Activated CD8-positive, alpha-beta T cell treated with anti-CD3 and anti-CD28 coated beads, Interleukin-2, amount 10 ng/mL, durations not matched to agents 7 days and 5 days (primary cell): ENCODE results near the gene CACNA2D4. TPM values are rescaled to one million over a fixed set of nuclear protein-coding genes. Genes with fewer than 3 reads are reported as not detected.
A peak's percentile ranks its signal among the peaks of the same experiment; 100 is the strongest.

Source experiments
- ATAC-seq: fragments of 150-1000 bp; cut with Tn5 transposase; one replicate; pipeline ENCODE4 v1.10.0; 2021; ENCODE audit warnings: moderate library complexity
- CTCF ChIA-PET: fragments of 350-600 bp; sonication (Branson Sonifier 250); formaldehyde crosslinking; loops from one replicate; lab custom pipeline; 2021; ENCODE audit warnings: antibody characterized with exemption; lab: Charles Lee
- POLR2A ChIA-PET: fragments of 350-600 bp; sonication (Branson Sonifier 250); formaldehyde crosslinking; loops from one replicate; lab custom pipeline; 2021; ENCODE audit warnings: antibody characterized with exemption; lab: Charles Lee
- DNase-seq: peaks from one replicate; pipeline ENCODE4 v3.0.0-alpha.2; 2020
- H3K27ac Mint-ChIP-seq: one replicate; pipeline ENCODE4 v1.8.0; 2021; ENCODE audit warnings: mild to moderate bottlenecking, mixed read lengths
- H3K27me3 Mint-ChIP-seq: one replicate; pipeline ENCODE4 v1.8.0; 2021; ENCODE audit warnings: low read depth, mixed read lengths
- H3K36me3 Mint-ChIP-seq: one replicate; pipeline ENCODE4 v1.8.0; 2021; ENCODE audit warnings: low read depth, mixed read lengths
- H3K4me1 Mint-ChIP-seq: one replicate; pipeline ENCODE4 v1.8.0; 2021; ENCODE audit warnings: low read depth, mixed read lengths
- H3K4me3 Mint-ChIP-seq: one replicate; pipeline ENCODE4 v1.8.0; 2021; ENCODE audit warnings: mild to moderate bottlenecking, mixed read lengths
- H3K9me3 Mint-ChIP-seq: one replicate; pipeline ENCODE4 v1.8.0; 2022; ENCODE audit warnings: mixed read lengths; ENCODE audit not compliant: insufficient read depth
- total RNA-seq, 2 experiments: library from RNA; stranded (reverse); gene quantifications; one replicate each; pipeline ENCODE4 v1.2.3, GENCODE V29; 2021

CACNA2D4 gene
- total RNA-seq, 2 experiments from 2014 or later: 6.8 to 7.0 TPM

- Mint-ChIP-seq H3K27ac (no peak overlapping the region), H3K9me3 (no peaks in the 10 kb centered on the region), H3K27me3 (no peaks in the 10 kb centered on the region), H3K4me3 (no peak overlapping the region), H3K4me1 (peaks cover 11% of the 10 kb centered on the region), H3K36me3 (no peaks in the 10 kb centered on the region)
- POLR2A ChIA-PET: no interaction called here
- CTCF ChIA-PET: interaction anchor here (0.7 kb wide), 1 partner anchor 9 kb away, joined by 3 read pairs; no protein-coding TSS in a partner anchor
- ATAC-seq (no peak), DNase-seq (no peak)
These were observed 13.2 kb upstream of the CACNA2D4 start for GRCh38 chr12:1931642-1932041.

- Mint-ChIP-seq H3K4me3 (no peak overlapping the region), H3K27me3 (no peaks in the 10 kb centered on the region), H3K4me1 (peaks cover 11% of the 10 kb centered on the region), H3K27ac (no peak overlapping the region), H3K9me3 (no peaks in the 10 kb centered on the region), H3K36me3 (no peaks in the 10 kb centered on the region)
- ChIA-PET POLR2A (no interaction called here), CTCF (interaction anchor here (0.7 to 1.2 kb wide), 3 partner anchors 9 to 135 kb away, joined by 3 read pairs; no protein-coding TSS in a partner anchor)
- no peak for DNase-seq
- ATAC-seq: no peak
These were observed 12.5 kb upstream of the CACNA2D4 start for GRCh38 chr12:1930803-1931597.

- H3K4me3 Mint-ChIP-seq: no peak overlapping the region
- ChIA-PET CTCF (interaction anchor here (0.9 to 1.2 kb wide), 2 partner anchors 10 to 135 kb away, joined by 3 read pairs; no protein-coding TSS in a partner anchor), POLR2A (no interaction called here)
- no peaks in the 10 kb centered on the region for H3K9me3 Mint-ChIP-seq
- no peaks in the 10 kb centered on the region for H3K36me3 Mint-ChIP-seq
- ATAC-seq (no peak), DNase-seq (no peak)
- H3K27me3 Mint-ChIP-seq: no peaks in the 10 kb centered on the region
- H3K27ac Mint-ChIP-seq: peak overlapping the region; percentile 59
- peaks cover 15% of the 10 kb centered on the region for H3K4me1 Mint-ChIP-seq
These were observed 11.7 kb upstream of the CACNA2D4 start for GRCh38 chr12:1929985-1930802.

GRCh38 chr12:1929241-1929984 lies 11.0 kb upstream of the CACNA2D4 start:
- Mint-ChIP-seq H3K4me1 (peaks cover 23% of the 10 kb centered on the region), H3K27ac (peak overlapping the region; percentile 43), H3K27me3 (no peaks in the 10 kb centered on the region), H3K4me3 (no peak overlapping the region), H3K9me3 (no peaks in the 10 kb centered on the region), H3K36me3 (no peaks in the 10 kb centered on the region)
- ATAC-seq (no peak), DNase-seq (no peak)
- ChIA-PET CTCF (interaction anchor here (1.2 to 2.5 kb wide), 2 partner anchors 10 to 134 kb away, joined by 3 to 10 read pairs; no protein-coding TSS in a partner anchor), POLR2A (no interaction called here)

GRCh38 chr12:1928439-1929121 lies 10.1 kb upstream of the CACNA2D4 start:
- no peak for ATAC-seq
- ChIA-PET POLR2A (no interaction called here), CTCF (interaction anchor here (2.5 kb wide), 1 partner anchor 11 kb away, joined by 10 read pairs; no protein-coding TSS in a partner anchor)
- Mint-ChIP-seq H3K36me3 (no peaks in the 10 kb centered on the region), H3K9me3 (no peaks in the 10 kb centered on the region), H3K27me3 (no peaks in the 10 kb centered on the region), H3K4me3 (no peak overlapping the region), H3K4me1 (peaks cover 29% of the 10 kb centered on the region), H3K27ac (no peak overlapping the region)
- no peak for DNase-seq

GRCh38 chr12:1927751-1928351 lies 9.4 kb upstream of the CACNA2D4 start:
- no peak for DNase-seq
- ChIA-PET POLR2A (no interaction called here), CTCF (interaction anchor here (2.5 kb wide), 1 partner anchor 12 kb away, joined by 10 read pairs; no protein-coding TSS in a partner anchor)
- no peak overlapping the region for H3K4me3 Mint-ChIP-seq
- no peaks in the 10 kb centered on the region for H3K9me3 Mint-ChIP-seq
- H3K27me3 Mint-ChIP-seq: peaks cover under 1% of the 10 kb centered on the region
- ATAC-seq: no peak
- no peak overlapping the region for H3K27ac Mint-ChIP-seq
- peaks cover 29% of the 10 kb centered on the region for H3K4me1 Mint-ChIP-seq
- no peaks in the 10 kb centered on the region for H3K36me3 Mint-ChIP-seq

- DNase-seq: no peak
- ChIA-PET CTCF (interaction anchor here (2.5 kb wide), 1 partner anchor 12 kb away, joined by 10 read pairs; no protein-coding TSS in a partner anchor), POLR2A (no interaction called here)
- ATAC-seq: no peak
- Mint-ChIP-seq H3K27ac (no peak overlapping the region), H3K9me3 (no peaks in the 10 kb centered on the region), H3K36me3 (no peaks in the 10 kb centered on the region), H3K4me1 (peaks cover 29% of the 10 kb centered on the region), H3K4me3 (no peak overlapping the region), H3K27me3 (peaks cover 2% of the 10 kb centered on the region)
These were observed 8.7 kb upstream of the CACNA2D4 start for GRCh38 chr12:1927051-1927680.

- ChIA-PET CTCF (interaction anchor here (1.4 kb wide), 1 partner anchor 14 kb away, joined by 8 read pairs; no protein-coding TSS in a partner anchor), POLR2A (no interaction called here)
- Mint-ChIP-seq H3K36me3 (no peaks in the 10 kb centered on the region), H3K9me3 (no peaks in the 10 kb centered on the region), H3K27ac (no peak overlapping the region), H3K27me3 (peaks cover 2% of the 10 kb centered on the region), H3K4me1 (peaks cover 29% of the 10 kb centered on the region), H3K4me3 (no peak overlapping the region)
- DNase-seq: peak; percentile 14
- ATAC-seq: no peak
These were observed 7.8 kb upstream of the CACNA2D4 start for GRCh38 chr12:1926251-1926657.

GRCh38 chr12:1925684-1926006 lies 7.2 kb upstream of the CACNA2D4 start:
- CTCF ChIA-PET: interaction anchor here (1.4 kb wide), 1 partner anchor 14 kb away, joined by 8 read pairs; no protein-coding TSS in a partner anchor
- ATAC-seq (no peak), DNase-seq (no peak)
- POLR2A ChIA-PET: no interaction called here
- H3K36me3 Mint-ChIP-seq: no peaks in the 10 kb centered on the region
- peaks cover 6% of the 10 kb centered on the region for H3K27me3 Mint-ChIP-seq
- H3K4me1 Mint-ChIP-seq: peaks cover 35% of the 10 kb centered on the region
- no peak overlapping the region for H3K4me3 Mint-ChIP-seq
- no peak overlapping the region for H3K27ac Mint-ChIP-seq
- H3K9me3 Mint-ChIP-seq: no peaks in the 10 kb centered on the region

GRCh38 chr12:1924996-1925683 lies 6.7 kb upstream of the CACNA2D4 start:
- DNase-seq: peak; percentile 21
- ChIA-PET POLR2A (interaction anchor here (0.7 to 1.4 kb wide), 2 partner anchors 10 to 113 kb away, joined by 3 read pairs; no protein-coding TSS in a partner anchor), CTCF (interaction anchor here (1.4 kb wide), 1 partner anchor 15 kb away, joined by 8 read pairs; no protein-coding TSS in a partner anchor)
- ATAC-seq: peak; percentile 36
- Mint-ChIP-seq H3K36me3 (no peaks in the 10 kb centered on the region), H3K27ac (peak overlapping the region; percentile 74), H3K27me3 (peaks cover 10% of the 10 kb centered on the region), H3K9me3 (no peaks in the 10 kb centered on the region), H3K4me3 (no peak overlapping the region), H3K4me1 (peaks cover 33% of the 10 kb centered on the region)
